Epidermal melanocyte (primary cell): ENCODE measurements around the gene GRAMD1B.

Experiments
- DNase-seq: peaks from one replicate; pipeline ENCODE4 v3.0.0; 2011; ENCODE audit warnings: low spot score; ENCODE audit not compliant: insufficient read length

The GRAMD1B gene

DNA sequence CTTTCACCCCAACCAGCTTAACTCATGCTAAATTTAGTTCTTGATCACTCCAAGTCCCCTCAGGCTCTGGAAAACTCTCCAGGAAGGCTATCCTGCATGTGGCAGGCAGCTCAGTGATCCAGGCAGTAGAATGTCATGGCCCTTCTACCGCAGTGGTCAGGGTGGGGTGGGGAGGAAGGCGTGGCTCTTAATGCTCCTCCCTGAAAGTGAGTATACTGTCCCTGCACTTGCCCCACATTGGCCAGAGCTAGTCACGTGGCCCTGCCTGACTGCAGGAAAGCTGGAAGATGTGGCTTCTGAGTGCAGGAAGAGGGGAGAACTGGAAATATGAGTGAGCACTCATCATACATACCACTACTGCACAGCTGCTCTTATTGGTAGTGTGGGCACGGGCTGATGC lies 102.1 kb downstream of the GRAMD1B start:
- DNase-seq = no peak

DNA sequence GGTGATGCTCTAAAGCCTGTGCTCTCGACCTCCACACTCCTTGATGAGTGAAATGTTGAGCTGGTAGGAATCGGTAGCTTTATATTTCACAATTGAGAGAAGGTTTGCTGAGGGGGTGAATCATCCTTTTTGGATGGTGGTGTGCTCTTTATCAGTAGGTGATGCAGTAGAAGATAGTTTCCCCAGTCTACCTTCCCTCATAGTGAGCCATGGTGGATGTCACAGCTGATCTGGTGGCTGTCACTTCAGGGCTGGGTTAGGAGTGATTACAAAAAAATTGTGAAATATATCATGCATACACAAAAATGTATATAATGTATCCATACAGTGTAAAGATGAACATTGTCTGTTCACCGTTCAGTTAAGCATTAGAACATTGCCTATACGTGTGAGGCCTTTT lies 105.3 kb downstream of the GRAMD1B start:
- DNase-seq = no peak

DNA sequence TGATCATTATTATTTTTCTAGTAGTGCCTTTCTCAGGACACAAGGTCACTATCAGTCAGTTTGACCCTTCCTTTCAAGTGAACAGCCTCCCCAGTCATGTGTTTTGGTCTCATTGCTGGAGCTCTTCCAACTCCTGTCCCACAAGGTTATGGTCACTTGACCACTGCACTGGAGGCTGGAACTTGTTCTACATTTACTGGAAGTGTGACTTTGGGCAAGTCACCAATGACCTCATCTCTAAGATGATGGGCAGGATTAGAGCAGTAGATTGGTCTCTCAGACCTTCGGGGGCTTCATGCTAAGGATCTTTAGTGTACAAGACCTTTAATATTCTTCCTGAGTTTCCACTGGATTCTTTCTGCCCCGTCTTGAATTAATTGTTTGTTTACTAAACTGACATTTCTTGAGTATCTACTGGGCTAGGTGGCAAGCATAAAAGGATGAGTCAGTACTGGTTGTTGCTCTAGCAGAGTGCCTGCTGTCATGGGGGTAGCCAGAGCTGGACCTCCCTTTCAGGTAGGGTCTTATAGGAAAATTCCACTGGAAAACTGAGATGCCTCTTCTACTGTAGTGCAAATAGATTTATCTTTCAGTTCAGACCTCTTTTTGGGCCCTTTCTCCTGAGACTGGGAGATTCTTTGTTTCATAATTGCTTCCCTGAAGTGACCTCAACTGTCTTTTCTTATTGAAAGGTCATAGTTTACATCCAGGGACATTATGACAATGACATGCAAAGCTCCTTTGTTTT lies 106.8 kb downstream of the GRAMD1B start:
- DNase-seq = no peak

DNA sequence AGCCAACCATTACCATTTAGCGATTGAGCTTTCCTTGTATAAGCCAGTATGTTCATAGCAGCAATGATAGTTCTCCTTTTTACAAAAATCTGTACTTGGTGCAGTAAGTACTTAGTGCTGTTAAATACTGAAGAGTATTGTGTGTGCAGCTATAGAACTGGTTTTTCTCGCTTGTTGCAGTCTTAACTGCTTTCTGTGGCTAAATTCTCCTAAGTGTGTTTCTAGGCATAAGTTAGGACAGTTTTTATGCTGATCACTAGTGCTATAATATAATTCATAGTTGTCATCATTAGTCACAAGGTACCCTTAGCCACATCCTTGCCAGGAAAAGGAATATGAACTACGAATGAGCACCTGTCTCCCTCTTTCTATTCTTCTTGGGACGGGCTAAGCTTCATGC lies 107.7 kb downstream of the GRAMD1B start:
- no peak for DNase-seq

DNA sequence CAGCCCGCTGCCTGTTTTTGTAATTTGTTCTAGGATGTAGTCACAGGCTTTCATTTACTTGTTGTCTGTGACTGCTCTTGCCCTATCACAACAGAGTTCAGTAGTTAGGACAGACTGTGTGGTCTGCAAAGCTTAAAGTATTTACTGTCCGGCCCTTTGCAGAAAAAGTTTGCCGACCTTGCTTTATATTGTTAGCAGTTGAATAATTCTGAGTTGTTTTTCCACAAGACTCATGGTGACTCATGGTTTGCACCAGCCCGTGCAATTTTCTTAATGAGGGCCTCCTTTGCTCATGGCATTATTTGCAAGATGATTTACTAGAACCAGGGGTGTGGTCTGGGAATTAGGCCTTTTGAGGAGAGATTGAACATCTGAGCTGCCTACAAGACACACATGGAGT lies 113.7 kb downstream of the GRAMD1B start:
- DNase-seq = no peak

DNA sequence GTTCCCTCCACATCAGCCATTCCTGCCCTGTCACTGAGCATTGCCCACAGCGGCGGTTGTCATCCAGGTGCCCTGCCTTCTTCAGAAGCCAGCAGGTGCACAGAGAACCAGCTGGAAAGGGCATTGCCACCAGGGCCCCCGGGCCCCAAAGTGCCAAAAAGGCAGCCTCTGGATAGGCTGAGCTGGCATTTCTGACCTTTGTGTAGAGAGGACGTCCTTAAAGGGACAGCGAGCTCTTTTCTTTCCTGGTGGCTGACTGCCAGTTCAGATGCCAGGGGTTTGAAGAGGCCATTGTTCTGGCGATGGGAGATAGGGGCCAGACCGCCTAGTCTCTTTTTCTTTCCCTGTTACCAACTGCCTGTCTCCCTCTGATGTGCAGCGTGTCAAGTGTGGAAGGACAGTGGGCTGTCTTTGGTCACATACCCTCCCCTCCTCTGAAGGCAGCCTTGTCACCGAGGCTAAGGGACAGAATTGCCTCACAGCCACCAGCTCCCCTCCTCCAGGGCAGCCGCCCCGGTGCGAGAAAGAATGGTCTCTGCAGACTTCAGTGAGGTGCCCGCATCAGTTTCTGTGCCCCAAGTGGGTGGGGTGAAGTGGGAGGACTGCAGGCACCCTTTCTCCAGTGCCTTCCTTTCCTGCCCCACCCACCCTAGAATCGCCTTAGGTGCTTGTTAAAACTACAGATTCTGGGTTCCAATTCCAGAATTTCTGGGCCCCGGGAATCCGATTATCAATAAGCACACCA lies 114.7 kb downstream of the GRAMD1B start:
- DNase-seq = no peak

DNA sequence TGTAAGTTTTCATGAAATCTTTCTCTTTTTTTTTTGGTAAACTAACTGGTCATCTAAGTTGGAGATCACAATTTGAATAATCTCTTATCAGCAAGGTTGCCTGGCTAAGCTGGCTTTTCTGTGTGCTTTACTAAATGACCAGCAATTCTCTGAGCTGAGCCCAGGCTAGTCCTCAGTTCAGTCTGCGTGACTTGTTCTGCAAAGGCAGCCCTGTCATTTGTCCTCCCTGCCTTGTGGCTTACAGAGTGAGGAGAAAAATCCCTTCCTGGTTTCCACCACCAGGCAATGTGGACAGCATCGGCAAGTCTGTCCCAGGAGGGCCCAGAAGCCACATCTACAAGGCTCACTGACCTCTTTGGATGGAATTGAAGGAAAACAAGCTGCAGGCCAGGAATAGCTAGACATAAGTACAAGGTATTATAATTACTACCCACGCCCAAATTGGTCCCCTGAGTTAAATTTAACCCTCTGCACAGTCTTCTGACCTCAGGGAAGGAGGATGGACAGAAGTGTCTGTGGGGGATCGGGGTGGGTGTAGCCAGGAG lies 115.7 kb downstream of the GRAMD1B start:
- no peak for DNase-seq

DNA sequence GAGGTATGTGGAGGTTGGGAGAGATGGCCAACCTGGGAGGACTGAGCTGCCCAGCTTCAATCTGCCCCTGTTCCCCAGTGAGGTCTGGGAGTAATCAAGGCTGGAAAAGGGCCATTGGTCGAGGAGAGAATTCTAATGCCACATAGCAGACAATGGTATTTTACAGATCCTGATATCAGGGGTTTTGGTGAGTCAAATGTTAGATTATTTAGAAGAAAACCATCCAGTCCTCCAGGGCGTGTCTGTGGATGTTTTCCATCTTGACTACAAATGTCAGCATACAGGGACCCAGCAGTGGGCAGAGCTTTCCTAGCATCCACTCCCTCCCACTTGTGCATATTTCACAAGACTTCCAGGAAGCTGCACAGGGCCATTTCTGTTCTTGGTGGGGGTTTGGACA lies 116.4 kb downstream of the GRAMD1B start:
- DNase-seq = no peak

DNA sequence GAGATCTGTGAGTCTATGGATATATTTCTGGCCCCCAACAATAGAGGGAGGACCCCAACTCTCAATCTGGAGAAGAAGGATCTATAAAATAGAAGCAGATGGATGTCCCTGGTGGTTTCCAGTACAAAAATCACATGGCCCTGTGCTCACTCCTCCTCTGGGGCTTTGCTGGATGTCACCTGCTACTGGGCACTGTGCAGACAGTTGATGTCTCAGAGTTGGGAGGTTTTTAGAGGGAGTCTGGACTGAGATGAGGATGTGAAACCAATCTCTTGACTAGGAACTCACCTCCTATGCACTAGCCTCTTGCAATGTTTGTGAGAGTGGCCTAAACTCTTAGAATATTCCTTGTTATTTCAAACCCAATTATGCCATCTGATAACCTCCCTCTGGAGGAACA lies 117.1 kb downstream of the GRAMD1B start:
- no peak for DNase-seq

DNA sequence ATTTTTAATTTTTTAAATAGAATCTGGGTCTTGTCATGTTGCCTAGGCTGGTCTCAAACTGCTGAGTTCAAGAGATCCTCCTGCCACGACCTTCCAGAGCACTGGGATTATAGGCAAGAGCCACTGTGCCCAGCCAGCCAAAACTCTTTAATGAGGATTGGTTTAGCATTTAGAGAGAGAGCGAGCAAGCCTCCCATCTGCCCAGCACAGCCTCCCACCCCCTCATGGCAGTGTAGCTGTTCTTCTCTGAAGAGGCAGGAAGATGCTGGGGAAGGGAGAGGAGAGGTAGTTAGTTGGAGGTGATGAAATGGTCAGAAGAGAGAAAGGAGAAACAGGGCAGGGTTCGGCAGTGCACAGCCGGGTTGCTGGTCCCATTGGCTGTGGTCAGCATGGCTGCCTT lies 118.7 kb downstream of the GRAMD1B start:
- DNase-seq = no peak

DNA sequence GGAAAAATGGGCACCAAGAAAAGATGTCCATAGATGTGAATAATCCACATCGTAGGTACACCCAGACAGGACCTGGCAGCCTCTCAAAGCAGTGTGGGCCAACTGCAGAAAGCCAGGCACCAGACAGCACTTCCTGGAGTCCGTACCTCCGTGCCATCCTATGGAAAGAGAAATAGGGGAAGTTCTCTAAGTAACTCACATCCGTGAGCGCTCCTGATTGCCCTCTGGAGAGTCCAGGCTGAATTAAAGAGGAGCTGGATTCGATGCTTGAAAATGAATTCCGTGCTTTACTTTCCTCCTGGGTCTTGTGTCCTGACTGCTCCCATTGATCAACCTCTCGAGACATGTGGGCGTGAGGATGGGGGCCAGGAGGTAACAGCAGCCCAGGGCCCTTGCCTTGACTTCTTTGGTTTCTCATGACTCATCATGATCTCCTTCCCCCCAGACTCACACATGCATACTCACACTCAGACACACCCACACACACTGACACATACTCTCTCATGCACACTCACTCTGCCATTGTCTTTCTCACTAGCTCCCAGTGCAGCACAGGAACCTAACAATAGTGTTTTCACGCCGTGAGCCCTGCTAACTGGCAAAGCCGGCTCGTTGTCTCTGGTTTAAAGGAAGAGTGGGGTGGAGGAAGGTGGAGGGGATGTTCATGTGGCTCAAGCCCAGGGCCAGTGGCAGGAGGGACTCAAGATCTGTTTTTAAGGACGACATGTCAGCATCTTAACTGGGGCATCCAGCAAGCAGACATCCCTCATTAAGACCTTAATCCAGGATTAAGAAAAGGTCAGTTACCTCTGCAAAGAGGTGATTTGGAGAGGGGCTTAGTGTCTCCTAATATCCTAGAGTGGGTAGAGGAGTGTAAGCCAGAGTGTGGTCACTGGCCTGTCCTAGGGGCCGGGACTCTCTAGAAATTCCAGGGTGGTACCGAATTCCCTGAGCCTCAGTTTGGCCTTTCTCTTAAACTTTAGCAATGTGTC lies 120.2 kb downstream of the GRAMD1B start:
- DNase-seq = no peak

DNA sequence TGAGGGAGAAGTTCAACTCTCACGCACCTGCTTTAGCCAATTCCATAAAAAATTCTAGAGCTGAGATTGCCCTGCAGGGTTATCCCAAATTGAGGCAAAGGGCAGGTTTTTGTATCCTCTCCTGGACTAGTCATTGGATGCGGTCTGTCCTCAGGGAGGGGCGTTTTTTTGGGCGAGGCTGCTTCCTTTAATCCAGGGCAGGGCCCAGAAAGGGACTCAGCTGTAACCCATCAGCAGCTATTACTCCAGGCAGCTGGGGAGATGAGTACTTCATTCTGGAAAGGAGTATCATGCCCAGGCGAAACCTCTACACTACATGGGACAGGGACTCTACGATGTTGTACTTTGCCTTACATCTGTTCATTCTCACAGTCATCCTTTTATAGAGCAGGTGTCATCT lies 121.0 kb downstream of the GRAMD1B start:
- no peak for DNase-seq

DNA sequence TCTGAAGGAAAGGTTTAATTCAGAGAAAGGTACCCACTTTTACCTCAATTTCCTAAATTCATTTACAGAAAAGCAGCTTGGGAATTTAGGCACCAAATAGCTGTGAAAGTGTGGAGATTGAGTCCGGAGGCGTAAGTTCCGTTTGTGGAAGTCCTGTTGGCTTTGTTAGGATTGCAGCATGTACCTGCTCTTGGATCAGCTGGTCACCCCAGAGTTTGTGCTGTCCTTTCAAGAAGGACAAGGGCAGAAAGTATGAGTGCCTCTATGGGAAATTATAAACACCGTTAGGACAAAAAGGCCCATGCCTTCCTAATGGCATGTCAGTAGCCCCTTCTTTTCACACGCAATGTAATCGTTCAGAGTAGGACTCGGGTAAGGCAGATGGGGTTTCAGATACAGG lies 126.6 kb downstream of the GRAMD1B start:
- DNase-seq = no peak

DNA sequence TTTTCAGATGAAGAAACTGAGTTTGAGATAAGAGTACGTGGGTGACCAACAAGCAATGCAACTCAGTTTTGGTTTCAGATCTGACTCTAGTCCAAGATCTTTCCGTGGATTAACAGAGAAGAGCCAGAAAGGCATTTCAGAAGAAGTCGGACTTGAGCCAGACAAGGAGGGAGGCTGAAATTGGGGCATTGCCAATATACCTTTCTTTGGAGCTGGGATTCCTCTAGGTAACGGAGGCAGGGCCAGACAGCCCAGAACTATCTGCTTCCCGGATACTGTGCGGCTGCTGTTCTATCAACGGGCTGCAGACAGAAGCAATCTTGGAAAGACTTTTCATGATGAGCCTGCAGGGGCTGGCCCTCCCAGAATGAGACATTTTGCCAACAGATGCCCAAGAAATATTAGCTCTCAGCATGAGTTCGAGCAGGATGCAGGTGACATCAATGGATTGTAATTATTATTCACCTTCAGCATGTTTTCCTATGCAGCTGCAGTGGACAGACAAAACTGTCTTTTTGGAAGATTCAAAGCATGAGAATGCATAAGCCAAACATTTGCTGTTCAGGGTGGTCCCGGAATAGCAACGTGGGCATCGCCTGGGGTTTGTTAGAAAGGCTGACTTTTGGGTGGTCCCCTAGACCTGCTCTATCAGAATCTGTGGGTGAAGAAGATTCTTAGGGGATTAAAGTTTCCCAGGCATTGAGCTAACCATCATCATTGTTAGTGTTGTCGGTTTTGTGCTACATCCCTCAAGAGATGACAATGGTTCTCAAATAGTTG lies 128.7 kb downstream of the GRAMD1B start:
- no peak for DNase-seq

DNA sequence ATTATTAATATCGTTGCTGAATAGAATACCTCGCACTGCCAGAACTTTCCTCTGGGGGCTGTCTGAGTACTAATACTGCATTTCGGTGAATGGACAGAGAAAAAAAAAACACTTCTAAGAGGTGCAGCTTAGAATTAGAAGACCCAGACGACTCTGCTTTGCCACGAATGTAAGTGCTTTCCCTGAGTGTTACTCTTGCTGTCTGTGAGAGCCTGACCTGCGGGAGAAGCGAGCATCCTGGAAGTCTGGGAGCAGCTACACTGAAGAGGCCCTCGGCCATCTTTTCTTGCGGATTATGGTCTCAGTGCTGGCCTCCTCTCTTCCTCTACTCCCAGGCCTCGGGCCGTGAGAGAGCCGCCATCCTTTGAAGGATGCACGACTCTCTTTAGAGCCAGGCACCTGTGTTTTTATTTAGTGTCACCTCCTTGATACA lies 129.5 kb downstream of the GRAMD1B start:
- DNase-seq = no peak

DNA sequence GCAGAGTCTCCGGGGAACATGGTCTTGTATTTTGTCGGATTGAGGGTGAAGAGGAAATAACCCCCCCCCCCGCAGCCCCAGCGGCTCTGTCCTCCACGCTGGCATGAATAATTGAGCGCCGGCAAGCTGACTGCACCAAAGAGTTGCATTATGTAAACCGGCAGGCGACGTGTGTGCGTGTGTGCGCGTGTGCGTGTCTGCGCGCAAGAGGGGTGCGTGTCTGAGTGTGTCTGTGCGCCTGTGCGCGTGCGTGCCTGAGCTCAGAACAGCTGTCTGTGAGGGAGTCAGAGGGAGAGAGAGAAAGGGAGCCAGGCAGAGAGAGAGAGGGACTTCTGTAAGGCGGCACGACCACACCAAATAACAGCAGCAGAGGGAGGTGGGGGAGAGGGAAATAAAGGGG lies 129.9 kb downstream of the GRAMD1B start:
- peak; percentile 60 for DNase-seq

DNA sequence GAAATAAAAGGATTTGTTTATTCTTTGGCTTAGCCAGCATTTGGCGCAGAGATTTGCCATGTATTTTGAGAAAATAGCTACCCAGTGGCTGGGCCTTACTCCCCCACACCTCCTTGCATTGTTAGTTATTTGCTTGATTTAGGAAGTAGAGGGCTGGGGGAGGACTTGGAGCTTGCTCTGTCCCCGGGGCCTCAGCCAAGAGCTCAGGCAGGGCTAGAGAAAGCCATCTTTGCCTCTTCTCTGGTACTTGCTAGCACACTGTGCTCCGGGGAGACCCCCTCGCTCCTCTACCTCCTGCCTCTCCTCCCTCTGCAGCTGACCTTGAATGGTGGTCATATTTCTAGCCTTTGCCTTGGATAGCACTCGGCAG lies 131.3 kb downstream of the GRAMD1B start:
- no peak for DNase-seq

DNA sequence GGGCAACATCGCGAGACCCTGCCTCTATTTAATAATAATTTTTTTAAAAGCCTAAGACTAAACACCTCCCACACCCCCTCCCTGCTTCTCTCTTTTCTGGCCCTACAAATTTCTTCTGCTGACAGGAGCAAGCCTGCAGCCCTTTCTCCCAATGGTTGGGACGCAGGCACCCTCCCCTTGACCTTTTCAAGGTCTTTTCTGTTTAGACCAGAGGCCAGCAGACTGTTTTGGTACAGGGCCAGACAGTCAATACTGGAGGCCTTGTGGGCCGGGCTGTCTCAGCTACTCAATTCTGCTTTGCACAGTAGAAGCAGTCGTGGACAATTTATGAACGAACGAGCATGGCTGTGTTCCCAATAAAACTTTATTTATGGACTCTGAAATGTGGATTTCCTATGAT lies 132.1 kb downstream of the GRAMD1B start:
- DNase-seq = no peak

DNA sequence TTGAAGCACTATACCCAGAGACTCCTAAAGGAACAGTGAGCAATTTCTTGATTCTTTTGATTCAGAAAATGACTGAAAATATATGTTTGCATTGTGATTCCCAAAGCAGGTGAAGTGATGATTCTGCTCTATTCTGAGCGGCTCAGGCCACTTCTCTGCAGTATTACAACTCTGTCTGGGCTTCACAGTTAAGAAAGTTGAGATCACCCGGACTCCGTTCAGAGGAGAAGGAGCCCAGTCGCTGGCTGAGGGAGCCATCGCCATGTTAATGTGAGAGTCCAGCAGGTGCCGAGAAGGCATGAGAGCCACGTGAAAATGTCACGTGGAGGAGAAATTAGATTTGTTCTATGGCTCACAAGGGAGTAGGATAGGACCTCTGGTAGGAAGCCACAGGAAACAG lies 132.8 kb downstream of the GRAMD1B start:
- DNase-seq = no peak

DNA sequence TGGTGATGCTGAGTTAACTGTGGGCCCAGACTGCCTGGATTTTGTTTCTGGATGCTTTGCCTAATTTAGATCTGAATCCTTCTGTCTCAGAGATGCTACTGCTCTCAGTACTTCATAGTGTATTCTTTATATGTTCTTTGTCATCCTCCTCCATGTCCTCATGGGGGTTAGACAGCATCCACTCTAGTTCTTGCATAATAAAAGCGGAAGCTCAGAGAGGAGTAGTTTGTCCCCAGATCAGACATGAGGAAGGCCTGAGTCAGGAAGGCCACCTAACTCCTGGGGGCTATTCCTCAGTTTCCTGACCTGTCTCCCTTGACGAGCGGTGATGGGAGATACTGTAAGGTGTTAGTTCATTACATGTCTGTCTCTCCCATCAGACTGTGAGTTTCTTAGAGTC lies 134.2 kb downstream of the GRAMD1B start:
- no peak for DNase-seq

DNA sequence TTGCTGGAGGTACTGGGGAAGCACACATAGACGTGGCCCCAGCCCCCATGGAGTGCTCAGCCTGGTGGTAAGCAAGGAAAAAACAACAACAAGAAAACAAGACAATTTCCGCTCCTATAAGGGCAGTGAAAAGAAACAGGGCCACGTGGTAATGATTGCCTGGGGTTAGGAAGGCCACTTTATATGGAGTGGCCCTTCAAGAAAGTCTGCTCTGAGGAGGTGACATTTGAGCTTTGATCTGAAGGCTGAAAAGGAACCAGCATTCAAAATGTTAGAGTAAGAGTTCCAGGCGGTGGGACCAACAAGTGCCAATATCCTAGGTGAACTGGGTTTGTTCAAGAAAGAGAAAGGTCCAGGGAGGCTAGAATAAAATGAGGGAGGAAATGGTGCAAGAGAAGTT lies 136.8 kb downstream of the GRAMD1B start:
- DNase-seq = no peak
